HG03469 (cell line): Measurements from ENCODE around the gene RNF223.
"Not testable (repeated sequence)": the region's sequence is repeated elsewhere in the genome, so short reads cannot be mapped to it uniquely, and the experiment has no call there.

Experiments used
- ATAC-seq: cut with Tn5 transposase; IDR thresholded peaks from one replicate; pipeline ENCODE4 v1.9.1; 2021; ENCODE audit warnings: mild to moderate bottlenecking, moderate library complexity, moderate number of reproducible peaks; ENCODE audit not compliant: unreplicated experiment

The RNF223 gene

GRCh38 chr1:1088029-1088800 lies 14.1 kb upstream of the RNF223 start:
- ATAC-seq = no peak

DNA sequence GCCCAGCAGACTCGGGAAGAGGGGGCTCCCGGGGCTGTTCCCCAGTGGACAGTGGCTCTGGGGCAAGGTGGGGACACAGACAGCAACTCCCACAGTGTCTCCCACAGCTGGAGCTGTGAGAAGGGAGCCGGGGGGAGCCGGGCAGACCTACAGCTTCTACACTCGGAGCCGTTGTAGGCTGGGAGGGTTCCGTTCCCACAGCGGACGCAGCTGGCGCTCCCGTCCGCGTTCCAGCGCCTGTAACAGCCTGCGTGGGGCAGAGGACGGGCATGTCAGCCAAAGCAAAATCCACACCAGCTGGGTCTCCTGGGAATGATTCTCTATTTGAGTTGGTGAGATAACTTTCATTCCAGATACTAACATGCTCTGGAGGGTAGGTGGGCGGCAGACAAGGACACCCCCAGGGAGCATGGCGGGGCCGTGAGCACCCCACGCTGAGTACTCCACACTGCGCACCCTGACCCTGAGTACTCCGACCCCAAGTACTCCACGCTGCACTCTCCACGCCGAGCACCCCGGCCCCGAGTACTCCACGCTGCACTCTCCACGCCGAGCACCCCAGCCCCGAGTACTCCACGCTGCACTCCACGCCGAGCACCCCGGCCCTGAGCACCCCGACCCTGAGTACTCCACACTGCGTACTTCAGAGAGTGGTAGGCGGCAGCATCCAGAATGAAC lies 13.4 kb upstream of the RNF223 start:
- ATAC-seq = no peak

- no peak for ATAC-seq
Measured at GRCh38 chr1:1086911-1087341, 12.8 kb upstream of the RNF223 start.

DNA sequence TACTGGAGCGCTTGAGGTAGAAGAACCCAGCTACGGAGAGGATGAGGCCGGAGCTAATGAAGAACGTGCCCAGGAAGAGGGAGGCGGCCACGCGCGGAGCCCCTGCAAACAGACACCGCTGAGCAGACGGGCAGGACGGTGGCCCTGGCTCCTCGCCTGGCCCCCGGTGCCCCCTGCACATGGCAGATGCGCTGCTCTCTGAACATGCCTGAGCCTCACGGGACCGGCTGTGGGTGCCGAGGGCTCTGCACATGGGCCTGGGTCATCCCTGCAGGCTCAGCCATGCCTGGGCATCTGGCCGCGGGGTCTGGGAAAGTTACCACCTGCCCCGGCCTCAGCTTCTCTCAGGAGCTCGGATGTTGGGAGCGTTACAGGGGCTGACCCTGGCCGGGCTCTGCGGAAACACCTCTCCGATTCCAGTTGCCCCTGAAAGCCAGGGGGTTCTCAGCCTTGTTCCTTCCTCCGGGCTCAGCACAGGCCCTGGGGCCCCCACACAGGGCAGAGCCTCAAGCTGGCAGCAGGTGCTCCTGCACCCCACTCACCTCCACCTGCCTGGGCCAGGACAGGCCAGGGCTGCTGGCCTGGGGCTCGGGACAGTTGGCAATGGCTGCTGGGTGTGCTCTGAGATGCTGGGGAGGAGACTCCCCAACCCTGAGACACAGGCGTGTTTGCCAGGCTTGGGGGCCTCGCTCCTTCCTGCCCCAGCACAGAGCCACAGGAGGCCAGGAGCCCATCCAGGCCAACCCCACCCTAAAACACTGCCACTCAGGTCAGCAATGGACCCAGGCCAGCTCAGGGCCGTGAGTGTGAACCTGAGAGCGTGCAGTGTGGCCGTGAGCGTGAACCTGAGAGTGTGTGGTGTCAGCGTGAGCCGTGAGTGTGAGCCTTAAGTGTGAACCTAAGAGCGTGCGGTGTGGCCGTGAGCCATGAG lies 12.1 kb upstream of the RNF223 start:
- ATAC-seq = no peak

DNA sequence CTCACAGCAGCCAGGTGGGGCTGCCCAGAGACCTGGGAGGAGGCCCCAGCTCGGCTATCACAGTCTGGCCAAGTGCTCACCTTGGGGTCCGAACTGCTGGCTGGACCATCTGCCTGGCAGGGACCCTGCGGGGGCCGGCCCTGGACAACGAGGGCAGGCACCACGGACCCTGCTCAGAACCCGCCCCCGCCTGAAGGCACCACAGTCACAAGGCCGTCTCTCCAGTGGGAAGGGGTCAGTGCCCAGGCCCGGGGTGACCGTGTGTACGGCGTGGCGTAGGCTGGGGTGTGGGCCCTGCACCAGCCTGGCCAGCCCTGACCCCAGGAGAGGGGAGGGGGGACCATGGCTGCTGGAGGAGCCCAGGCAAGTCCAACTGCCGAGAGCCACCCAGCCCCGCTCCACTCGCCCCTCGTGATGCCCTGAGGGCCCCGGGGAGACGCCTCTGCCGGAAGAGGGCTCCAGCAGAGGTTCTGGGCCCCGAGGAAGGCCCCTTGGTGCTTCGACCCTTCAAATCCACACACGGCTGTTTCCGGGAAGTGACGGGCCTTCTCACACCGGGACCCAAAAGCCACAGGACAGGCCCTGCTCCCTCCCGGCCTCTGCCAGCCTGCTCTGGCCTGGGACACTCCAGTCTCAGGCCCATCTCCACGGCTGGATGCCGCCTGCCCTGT lies 11.2 kb upstream of the RNF223 start:
- no peak for ATAC-seq

GRCh38 chr1:1084372-1085170 lies 10.5 kb upstream of the RNF223 start:
- no peak for ATAC-seq

DNA sequence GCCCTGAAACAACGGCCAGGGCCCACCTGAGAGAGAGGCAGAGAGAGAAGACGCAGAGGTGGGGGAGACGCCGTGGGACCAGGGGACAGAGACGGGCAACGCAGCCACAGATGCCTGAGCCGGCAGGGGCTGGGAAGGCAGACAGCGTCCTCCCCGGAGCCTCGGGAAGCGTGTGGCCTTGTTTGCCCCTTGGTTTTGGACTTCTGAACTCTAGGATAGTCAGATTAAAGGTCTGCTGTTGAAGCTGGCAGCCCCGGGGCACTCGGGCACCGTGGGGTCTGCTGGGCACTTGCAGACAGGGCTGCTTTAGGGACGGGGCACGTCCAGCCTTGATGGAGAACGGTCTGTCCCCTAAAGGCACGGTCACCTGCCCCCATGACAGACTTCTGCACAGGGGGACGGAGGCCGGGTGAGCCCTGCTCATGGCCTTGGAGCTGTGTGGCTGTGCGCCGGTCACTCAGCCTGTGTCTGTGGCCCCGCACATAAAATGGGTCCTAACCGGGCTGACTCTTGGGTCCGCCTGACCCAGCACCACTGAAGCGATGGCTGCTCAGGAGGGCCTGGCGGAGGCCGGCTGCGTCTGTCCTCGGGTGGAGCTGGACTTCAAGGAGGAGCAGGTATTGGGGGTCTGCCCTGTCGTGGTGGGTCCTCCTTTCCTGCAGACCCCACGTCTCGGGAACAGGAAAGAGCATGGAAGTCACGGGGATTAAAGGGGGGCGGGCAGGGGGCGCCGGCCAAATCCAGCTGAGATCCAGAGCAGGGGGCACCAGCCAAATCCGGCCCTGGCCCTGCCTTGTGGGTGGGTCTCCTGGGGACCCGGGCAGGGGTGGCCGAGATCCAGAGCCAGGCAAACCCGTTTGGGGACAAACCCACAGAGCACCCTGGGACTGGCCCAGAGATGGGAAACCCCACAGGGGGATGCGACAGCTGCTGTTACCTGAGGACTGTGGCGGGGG lies 9.6 kb upstream of the RNF223 start:
- no peak for ATAC-seq

GRCh38 chr1:1082776-1083415 lies 8.8 kb upstream of the RNF223 start:
- ATAC-seq = no peak

GRCh38 chr1:1082239-1082775 lies 8.2 kb upstream of the RNF223 start:
- no peak for ATAC-seq

GRCh38 chr1:1081311-1082238 lies 7.5 kb upstream of the RNF223 start:
- no peak for ATAC-seq

- no peak for ATAC-seq
Measured at GRCh38 chr1:1080951-1081310, 6.8 kb upstream of the RNF223 start.

DNA sequence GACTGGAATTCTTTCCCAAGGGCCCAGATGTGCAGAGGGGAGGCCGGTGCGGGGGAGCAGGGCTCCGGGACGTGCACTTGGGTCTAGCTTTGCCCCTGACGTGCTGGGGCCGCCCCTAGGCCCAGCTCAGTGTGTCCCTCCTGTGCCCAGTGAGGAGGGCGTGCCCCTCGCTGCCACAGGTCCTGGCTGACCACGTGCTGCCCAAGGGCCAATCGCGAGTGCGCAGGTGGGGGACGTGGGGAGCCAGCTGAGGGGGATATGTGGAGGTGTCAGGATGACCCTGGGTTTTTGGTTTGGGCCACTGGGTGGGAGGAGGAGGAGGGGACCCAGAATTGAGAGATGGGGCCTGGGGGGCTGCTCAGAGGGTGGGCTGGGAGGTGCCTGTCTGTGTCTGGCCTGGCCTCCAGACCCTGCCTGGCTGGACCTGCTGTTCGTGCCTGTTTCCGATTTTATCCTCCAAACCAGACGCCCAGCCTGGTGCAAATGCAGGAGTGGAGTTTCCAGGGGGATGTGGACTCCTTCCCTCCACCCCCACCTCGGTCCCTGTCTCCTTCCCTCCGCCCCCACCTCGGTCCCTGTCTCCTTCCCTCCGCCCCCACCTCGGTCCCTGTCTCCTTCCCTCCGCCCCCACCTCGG lies 6.1 kb upstream of the RNF223 start:
- no peak for ATAC-seq

DNA sequence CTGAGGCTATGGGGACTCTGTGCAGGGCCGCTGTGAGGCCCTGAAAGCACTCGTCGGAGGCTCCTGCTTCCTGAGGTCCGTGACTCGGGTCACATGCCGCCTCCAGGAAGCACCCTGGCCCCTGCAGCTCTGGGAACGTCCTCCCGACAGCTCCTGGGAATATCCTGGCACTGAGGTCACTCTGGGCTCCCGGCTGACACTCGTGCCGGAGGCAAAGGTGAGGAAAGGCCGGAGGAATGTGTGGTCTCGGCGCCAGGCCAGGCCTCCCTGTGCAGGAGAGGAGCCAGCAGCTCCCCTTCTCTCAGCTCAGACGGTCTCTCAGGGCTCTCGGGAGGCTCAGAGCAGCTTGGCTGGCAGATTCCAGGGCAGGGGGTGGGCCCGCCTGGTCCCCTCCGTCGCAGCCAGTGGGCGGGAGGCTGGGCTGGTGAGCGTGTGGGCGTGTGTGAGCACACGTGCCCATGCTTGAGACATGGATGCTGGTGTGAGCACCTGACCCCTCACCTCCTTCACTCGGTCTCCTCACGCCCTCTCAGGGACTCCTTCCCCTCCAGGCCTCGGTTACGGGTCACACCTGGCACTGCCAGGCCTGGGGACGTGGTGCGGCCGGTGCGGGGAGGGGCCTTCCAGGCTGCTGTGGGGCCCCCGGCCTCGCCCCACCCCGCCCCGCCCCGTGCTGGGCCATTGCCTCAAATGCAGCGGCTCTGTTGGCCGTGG lies 5.5 kb upstream of the RNF223 start:
- ATAC-seq = no peak

DNA sequence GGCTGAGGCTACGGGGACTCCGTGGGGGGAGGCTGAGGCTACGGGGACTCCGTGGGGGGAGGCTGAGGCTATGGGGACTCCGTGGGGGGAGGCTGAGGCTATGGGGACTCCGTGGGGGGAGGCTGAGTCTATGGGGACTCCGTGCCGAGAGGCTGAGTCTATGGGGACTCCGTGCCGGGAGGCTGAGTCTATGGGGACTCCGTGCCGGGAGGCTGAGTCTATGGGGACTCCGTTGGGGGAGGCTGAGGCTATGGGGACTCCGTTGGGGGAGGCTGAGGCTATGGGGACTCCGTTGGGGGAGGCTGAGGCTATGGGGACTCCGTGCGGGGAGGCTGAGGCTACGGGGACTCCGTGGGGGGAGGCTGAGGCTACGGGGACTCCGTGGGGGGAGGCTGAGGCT lies 3.3 kb upstream of the RNF223 start:
- ATAC-seq = not testable (repeated sequence)

DNA sequence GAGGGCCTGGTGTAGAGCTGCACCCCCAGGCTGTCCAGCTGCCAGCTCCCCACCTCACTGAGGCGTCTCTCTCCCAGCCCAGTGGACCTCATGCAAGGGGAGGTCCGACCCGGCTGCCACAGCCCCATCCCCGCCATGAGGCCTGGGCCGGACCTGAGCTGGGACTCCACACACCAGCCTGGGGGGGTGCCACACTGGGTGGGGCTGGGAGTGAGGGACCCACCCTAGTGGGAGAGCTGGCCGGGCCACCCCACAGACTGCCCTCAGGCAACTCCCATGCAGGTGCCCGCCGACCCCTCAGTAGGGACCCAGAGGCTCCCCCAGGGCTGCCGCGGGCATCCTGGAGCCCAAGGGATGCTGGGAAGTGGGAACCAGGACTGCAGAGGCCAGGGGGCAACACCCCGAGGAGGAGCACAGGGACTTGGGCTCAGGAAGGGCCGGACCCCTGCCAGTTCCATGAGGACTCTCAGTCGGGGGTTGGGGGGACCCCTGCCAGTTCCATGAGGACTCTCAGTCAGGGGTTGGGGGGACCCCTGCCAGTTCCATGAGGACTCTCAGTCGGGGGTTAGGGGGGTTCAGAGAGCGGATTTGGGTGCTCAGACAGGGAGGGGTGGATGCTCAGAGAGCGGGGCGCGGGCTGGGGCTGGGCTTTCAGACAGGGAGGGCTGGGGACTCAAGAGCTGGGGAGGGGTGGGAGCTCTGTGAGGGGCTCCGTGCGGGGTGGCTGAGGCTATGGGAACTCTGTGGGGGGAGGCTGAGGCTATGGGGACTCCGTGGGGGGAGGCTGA lies 1.2 kb upstream of the RNF223 start:
- ATAC-seq = no peak
